T-helper 2 cell treated with Interferon-gamma antibody and Interleukin-4, amounts not matched to agents 100 ng/mL and 5 ng/mL, for 36 hours (primary cell): Measurements from ENCODE around the gene PHTF2. TPM values are rescaled to one million over a fixed set of nuclear protein-coding genes. Genes with fewer than 3 reads are reported as not detected.
"Not testable (repeated sequence)": the region's sequence is repeated elsewhere in the genome, so short reads cannot be mapped to it uniquely, and the experiment has no call there.

Experiments used
- intact Hi-C: fragments of 100-400 bp; cut with micrococcal nuclease; formaldehyde crosslinking; loops from one replicate; pipeline ENCODE4 v1.15.1; 2023
- total RNA-seq: library from RNA; stranded (reverse); gene quantifications from 2 replicates; pipeline ENCODE4 v1.2.3, GENCODE V29; 2022

The PHTF2 gene
- total RNA-seq: 57.6 and 60.0 TPM in 2 replicates

- intact Hi-C loops: loop anchor here (1.0 to 5.0 kb wide), 8 partner anchors 36 to 448 kb away; partner anchors contain the start of gene RSBN1L
These were observed at the start of gene PHTF2, which contains the start of gene TMEM60 for GRCh38 chr7:77798394-77799077. Gene PHTF2, plus strand, starts transcription at chr7:77798773. Gene TMEM60, minus strand, starts transcription at chr7:77798434. Its CDS starts 4,061 bp downstream, at chr7:77794373.

- intact Hi-C loops: no loop called here
These were observed 46.6 kb upstream of the PHTF2 start for GRCh38 chr7:77752016-77752415.

GRCh38 chr7:77753173-77753572, 45.4 kb upstream of the PHTF2 start:
- intact Hi-C loops: no loop called here

- intact Hi-C loops: no loop called here
These were observed 41.0 kb upstream of the PHTF2 start for GRCh38 chr7:77757589-77757988.

- intact Hi-C loops: loop anchor here (1.0 to 2.0 kb wide), 5 partner anchors 39 to 177 kb away; partner anchors contain the start of genes PHTF2, RSBN1L and TMEM60
These were observed 39.2 kb upstream of the PHTF2 start for GRCh38 chr7:77759294-77759889.

- intact Hi-C loops: no loop called here
These were observed 37.6 kb upstream of the PHTF2 start for GRCh38 chr7:77760809-77761453.

- intact Hi-C loops: no loop called here
These were observed 33.1 kb upstream of the PHTF2 start for GRCh38 chr7:77765481-77765880.

GRCh38 chr7:77765906-77766800, 32.4 kb upstream of the PHTF2 start:
- intact Hi-C loops: no loop called here

GRCh38 chr7:77766801-77767605, 31.6 kb upstream of the PHTF2 start:
- intact Hi-C loops: no loop called here

GRCh38 chr7:77770316-77770715, 28.3 kb upstream of the PHTF2 start:
- intact Hi-C loops: no loop called here

- intact Hi-C loops: no loop called here
These were observed 26.7 kb upstream of the PHTF2 start for GRCh38 chr7:77771901-77772300.

GRCh38 chr7:77778535-77778934, 20.0 kb upstream of the PHTF2 start:
- intact Hi-C loops: no loop called here

GRCh38 chr7:77782383-77782782, 16.2 kb upstream of the PHTF2 start:
- intact Hi-C loops: no loop called here

GRCh38 chr7:77783111-77783510, 15.5 kb upstream of the PHTF2 start:
- intact Hi-C loops: no loop called here

GRCh38 chr7:77783545-77783944, 15.0 kb upstream of the PHTF2 start:
- intact Hi-C loops: no loop called here

GRCh38 chr7:77784426-77784825, 14.1 kb upstream of the PHTF2 start:
- intact Hi-C loops: not testable (repeated sequence)

GRCh38 chr7:77786018-77786417, 12.6 kb upstream of the PHTF2 start:
- intact Hi-C loops: no loop called here

GRCh38 chr7:77786741-77787140, 11.8 kb upstream of the PHTF2 start:
- intact Hi-C loops: no loop called here

- intact Hi-C loops: no loop called here
These were observed 10.2 kb upstream of the PHTF2 start for GRCh38 chr7:77788327-77788902.

GRCh38 chr7:77791336-77791735, 7.2 kb upstream of the PHTF2 start:
- intact Hi-C loops: no loop called here
